K562 treated with DMSO at 1 percent for 48 hours (cell line): ENCODE results near the gene CHRND. TPM values are rescaled to one million over a fixed set of nuclear protein-coding genes. Genes with fewer than 3 reads are reported as not detected.

Experiments used
- total RNA-seq: library from RNA; unstranded; fragments of 300-600 nt; gene quantifications from 2 replicates; pipeline ENCODE4 v1.2.3, GENCODE V29; 2022; ENCODE audit warnings: low replicate concordance; ENCODE audit errors: extremely low read depth

Gene CHRND
- total RNA-seq, result not detected in 2 replicates

DNA sequence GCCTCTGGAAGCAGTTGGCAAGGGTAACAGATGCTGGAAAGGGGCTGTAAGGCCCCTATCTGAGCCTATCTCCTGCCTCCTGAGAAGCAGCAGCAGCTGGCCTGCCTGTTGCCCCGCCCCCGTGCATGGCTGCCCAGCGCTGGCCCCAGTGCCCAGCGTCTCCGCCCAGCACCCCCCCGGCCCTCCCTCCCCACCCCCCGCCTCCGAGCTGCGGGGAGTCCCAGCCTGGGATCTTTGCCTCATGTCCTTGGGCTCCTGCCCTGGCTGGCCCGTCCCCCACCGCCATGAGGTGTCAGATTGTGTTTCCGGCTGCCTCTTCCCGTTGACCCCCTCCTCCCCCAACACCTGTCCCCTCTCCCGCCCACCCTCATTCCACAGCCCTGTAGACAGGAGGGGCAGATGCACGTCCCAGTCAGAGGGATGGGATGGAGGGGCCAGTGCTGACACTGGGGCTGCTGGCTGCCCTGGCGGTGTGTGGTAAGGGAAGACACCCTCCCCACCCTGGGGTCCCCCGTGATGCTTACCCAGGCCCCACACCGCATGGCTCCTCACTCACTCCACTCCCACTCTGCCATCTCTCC, at the start of gene CHRND:
Gene CHRND, plus strand, starts transcription at position 370 of the 581 bp plus-strand sequence. Its CDS starts 56 bp downstream, at position 426.

DNA sequence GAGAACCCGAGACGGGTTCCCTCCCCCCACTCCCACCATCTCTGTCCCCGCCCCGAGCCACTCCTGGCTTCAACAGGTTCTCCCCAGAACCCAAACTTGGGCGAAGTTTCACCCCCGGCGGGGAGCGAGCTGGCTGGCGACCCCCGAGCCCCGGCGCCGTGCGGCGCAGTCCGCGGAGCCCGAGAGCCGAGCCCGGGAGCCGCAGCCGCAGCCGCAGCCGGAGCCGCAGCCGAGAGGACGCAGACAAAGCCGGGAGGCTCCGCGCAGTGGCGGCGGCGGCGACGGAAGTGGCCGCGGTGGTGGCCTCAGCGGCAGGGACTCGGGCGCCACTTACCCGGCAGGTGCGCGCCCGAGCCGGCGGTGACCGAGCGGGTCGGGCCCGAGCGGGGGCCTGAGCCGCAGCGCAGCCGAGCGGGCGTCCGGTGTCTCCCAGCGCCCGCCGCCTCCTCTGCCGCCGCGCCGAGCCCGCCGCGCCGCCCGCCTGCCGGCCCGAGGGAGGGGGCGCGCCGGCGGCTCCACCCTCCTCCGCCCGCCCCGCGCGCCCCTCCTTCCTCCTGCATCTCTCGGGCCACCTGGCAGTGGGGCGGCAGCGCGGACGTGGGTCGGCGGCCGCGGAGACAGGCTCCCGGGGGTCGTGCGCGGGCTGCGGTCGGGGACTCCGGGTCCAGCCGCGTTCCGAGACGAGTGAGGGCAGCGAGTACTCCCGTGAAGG, 38.4 kb upstream of the CHRND start, which contains the start of gene ECEL1:
Gene ECEL1, minus strand, starts transcription at position 450 of the 712 bp plus-strand sequence. CDS start 1,181 bp downstream, outside the sequence.

DNA sequence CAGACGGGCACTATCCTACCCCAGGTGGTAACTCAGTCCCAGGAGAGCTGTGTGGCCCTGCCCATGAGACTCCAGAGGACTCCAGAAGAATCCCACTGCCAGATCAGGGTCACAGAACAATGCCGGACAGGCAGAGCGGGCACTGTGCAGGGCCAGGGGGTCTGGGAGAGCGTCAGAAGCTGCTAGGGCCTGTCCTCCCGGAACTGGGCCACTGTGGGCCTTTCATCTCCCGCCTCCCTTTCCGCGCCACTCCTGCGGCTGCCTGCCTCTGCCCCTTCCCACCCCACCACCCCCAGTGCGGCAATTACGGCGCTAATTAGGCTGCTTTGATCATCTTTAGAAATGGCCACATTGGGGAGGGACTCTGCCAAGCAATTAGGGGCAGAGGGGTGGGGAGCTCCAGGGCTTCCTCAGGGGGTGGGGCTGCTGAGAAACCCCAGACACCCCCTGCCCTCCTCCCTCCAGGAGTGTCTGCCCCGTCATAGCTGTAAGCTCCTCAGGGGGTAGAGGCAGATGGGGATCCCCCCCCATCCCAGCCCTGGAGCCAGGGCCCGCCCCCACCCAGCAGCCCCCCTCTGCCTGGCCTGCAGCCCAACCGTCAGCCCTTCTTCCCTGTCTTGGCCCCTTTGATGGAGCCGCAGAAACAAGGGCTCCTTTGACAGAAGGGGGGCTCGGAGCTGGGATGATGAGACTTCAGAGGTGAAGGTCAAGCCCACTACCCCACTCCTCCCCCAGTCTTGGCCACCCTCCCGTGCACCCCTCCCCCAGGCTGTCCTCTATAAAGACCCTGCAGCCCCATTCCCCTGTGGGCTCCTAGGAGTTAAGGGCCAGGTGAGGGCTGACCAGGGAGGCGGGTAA, 6.2 kb upstream of the CHRND start, which contains the start of gene PRSS56:
Gene PRSS56, plus strand, starts transcription at position 808 of the 858 bp plus-strand sequence. CDS start 211 bp downstream, outside the sequence.

DNA sequence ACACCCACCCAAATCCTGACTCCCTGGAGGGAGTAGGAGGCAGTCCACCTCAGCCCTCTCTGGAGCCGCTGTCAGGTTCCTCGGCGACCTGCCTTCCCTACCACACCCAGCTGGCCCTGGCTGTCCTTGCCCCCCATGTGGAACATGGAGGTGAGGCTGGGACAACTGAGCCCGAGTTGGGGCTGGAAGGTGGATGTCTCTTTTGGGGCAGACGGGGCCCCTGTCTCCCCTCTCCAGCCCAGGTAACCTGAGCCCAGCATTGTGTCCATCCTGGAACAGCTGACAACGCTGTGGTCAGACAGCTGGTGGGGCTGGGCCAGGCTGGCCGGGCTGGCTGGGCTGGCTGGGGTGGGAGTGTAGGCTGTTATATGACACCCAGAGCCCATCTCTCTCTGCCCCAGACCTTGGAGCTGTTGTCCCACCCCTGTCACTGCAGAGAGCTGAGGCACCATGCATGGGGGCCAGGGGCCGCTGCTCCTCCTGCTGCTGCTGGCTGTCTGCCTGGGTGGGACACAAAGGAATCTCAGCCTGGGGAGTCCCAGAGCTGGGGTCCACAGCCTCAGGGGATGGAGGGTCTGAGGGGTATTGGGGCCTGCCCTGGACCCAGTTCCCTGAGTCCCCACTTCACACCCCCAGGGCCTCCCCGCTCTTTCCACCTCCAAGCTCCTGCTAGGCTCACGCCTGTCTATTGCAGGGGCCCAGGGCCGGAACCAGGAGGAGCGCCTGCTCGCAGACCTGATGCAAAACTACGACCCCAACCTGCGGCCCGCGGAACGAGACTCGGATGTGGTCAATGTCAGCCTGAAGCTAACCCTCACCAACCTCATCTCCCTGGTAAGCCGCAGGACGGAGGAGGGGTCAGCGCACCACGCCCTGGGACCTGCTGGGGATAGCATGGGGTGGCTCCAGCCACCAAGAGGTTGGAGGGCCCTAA, 13.6 kb downstream of the CHRND start, which contains the start of gene CHRNG:
Gene CHRNG, plus strand, starts transcription at position 395 of the 934 bp plus-strand sequence. Its CDS starts 56 bp downstream, at position 451.

DNA sequence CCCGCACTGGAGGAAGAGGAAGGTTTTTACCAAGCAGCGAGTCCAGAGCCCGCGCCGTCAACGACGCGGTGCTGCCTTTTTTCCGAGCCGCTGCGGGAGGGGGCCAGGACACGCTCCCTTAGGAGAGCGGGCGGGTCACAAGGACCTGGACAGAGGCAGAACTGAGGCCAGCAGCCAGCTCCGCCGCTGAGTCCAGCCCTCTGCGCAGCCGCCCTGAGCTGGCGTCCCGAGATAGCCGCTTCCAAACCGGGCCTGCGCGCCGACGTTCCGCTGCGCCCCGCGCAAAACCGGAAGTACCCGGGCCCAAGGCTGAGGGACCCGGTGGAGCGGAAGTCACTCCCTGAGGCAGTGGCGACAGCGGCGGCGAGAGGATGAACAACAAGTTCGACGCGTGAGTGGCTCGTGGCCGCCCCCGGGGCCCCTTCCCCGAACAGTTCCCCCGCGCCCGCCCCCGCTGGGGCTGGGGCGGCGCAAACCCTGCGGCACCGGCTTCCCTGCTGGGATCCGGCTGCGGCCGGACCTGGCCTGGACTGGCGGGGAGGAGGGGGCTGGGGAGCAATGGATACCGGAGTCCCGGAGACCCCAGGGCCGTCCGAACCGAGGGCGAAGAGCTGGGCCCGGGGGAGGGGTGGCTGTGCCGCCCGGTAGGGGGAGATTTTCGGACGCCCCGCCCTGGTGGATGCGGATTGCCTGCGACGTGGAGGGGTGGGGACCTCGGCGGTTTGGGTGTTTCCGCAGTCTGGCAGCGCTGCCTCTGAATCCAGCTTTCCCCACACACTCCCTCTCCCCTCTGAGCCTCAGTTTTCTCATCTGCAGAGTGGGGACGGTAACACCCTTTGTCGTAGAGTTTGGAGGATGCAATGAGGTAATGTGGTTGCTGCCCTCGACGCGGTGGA, 24.6 kb downstream of the CHRND start, which contains the start of the genes EIF4E2 and TIGD1:
Gene EIF4E2, plus strand, starts transcription at position 336 of the 896 bp plus-strand sequence. Its CDS starts 36 bp downstream, at position 372.
Gene TIGD1, minus strand, starts transcription at position 204 of the 896 bp plus-strand sequence. CDS start 675 bp downstream, outside the sequence.

Other genes starting within 250 kb of the CHRND start
- gene ALPP, start 147.4 kb upstream of the CHRND start, total RNA-seq, result not detected in 2 replicates
- gene ALPG, start 119.3 kb upstream of the CHRND start, total RNA-seq, result not detected in 2 replicates
- gene ALPI, start 70.0 kb upstream of the CHRND start, total RNA-seq, result not detected in 2 replicates
- gene ECEL1, start 38.3 kb upstream of the CHRND start, total RNA-seq, result not detected in 2 replicates
- gene PRSS56, start 5.8 kb upstream of the CHRND start, total RNA-seq, result not detected in 2 replicates
- not detected in 2 replicates for gene CHRNG, start 13.5 kb downstream of the CHRND start, total RNA-seq
- not detected in 2 replicates for gene TIGD1, start 24.4 kb downstream of the CHRND start, total RNA-seq
- not detected in 2 replicates for gene EIF4E2, start 24.5 kb downstream of the CHRND start, total RNA-seq
- not detected in 2 replicates for gene EFHD1, start 107.4 kb downstream of the CHRND start, total RNA-seq
- gene GIGYF2, start 171.2 kb downstream of the CHRND start, total RNA-seq, result not detected in 2 replicates